HTR-8/SVneo (cell line): ENCODE data around the gene ZNF787.
"Not testable (repeated sequence)": the region's sequence is repeated elsewhere in the genome, so short reads cannot be mapped to it uniquely, and the experiment has no call there.

Experiments
- DNase-seq: peaks from one replicate; pipeline ENCODE4 v3.0.0; 2011; ENCODE audit warnings: low spot score, mixed read lengths; ENCODE audit not compliant: insufficient read length
- FAIRE-seq: peaks from 2 replicates; lab custom pipeline; 2011; peaks lifted over from hg19 to GRCh38; lab: Jason Lieb, UNC

ZNF787 gene

DNA sequence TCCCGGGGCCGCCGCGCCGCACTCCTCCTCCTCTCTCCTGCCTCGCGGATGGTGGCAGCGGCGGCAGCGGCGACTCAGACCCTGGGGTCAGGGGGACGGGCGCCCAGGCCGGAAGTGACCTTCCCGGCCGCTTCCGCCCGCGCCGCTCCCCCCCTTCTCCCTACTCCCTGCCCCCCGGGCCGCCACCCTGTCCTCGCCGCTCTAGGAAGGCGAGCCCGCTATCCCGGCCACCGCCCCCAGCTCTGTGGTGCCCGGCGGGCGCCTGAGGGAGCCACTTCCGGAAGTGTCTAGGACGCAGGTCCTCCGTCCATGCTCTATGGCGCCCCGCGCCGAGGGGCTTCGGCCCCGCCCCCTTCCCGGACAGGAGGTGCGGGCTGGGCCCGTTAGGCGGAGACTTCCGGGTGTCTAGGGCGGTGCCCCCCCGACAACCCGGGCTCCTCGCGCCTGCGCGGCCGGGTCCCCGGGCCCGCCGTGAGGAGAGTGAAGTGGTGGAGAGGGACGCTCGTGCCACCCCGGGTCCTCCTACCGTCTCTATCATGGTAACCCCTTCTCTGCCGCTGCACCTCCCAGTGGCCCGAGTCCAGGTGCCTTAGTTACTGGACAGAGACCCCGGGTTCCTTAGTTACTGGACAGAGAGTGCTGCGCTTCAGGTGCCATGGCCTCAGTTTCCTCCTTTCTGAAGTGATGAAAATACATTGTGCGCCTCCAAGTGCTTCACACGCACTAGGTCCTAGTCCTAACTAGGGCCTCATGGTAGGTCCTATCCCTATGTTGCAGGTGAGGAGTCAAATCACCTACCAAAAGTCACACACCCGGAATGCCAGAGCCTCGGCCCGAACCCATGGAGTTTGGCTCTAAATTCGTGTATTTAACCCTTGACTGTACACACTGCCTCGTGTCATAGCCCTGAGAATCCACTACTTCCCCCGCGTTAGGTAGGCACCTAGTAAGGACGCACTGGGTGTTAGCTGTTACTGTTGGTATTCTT lies at the start of gene ZNF787:
Gene ZNF787, minus strand, starts transcription at position 116 of the 988 bp plus-strand sequence. CDS start 18,078 bp downstream, outside the sequence.
- peak; percentile 89 for FAIRE-seq

GRCh38 chr19:56170261-56170660 lies 49.2 kb upstream of the ZNF787 start:
- DNase-seq (peak; percentile 32), FAIRE-seq (no peak)

More for the DNA sequence above, at the start of gene ZNF787:
- DNase-seq = peak; percentile 98

GRCh38 chr19:56167064-56167578 lies 46.0 kb upstream of the ZNF787 start:
- DNase-seq = no peak
- FAIRE-seq = no peak

DNA sequence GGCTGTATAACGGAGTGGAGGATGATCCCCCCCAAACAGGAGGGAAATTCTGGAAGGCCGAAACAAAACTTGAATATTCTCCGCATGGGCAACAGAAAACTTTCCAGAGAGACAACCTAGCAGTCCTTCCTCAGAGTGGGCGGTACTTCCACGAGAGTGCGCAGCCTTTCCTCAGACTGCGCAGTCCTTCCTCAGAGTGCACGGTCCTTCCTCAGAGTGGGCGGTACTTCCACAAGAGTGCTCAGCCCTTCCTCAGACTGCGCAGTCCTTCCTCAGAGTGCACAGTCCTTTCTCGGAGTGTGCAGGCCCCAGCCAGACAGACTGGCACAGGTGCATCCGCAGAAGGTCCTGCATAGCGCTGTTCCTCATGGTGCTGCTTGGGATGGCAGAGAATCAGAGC lies 42.0 kb upstream of the ZNF787 start:
- DNase-seq = no peak
- FAIRE-seq = no peak

DNA sequence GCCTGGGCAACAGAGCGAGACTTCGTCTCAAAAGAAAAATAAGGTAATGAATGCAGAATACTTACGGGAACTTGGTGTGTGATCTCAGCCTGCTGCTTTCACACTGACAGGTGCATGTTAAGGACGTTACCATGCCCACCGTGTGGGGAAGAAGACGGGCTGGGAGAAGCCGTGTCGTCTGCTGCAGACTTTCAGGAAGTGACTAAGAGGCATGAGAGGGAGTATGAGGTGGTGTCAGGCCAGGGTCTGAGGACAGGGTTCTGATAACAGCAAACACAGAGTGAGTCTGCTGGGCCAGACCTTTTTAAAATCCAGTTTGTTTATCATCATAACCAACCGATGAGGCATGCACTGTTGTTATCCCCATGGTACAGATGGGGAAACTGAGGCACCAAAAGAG lies 41.2 kb upstream of the ZNF787 start:
- DNase-seq (no peak), FAIRE-seq (peak; percentile 9)

DNA sequence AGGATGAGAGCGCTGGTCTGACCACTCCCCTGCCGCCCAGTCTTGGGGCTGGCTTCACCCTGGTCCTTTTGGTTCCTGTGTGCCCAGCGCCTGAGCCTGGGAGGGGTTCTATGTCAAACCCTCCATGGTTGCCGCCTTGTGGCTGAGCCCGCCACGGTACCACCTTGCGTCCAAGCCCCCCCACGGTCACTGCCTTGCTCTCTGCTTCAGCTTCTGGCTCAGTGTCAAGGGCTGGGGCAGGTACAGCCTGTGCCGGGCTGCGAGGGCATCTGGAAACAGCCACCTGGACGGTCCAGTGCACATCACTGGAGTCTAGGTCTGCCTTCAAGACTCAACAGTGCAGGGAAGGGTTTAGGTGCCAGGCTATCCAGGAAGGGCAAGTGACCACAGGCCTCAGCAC lies 40.4 kb upstream of the ZNF787 start:
- DNase-seq = no peak
- FAIRE-seq = no peak

DNA sequence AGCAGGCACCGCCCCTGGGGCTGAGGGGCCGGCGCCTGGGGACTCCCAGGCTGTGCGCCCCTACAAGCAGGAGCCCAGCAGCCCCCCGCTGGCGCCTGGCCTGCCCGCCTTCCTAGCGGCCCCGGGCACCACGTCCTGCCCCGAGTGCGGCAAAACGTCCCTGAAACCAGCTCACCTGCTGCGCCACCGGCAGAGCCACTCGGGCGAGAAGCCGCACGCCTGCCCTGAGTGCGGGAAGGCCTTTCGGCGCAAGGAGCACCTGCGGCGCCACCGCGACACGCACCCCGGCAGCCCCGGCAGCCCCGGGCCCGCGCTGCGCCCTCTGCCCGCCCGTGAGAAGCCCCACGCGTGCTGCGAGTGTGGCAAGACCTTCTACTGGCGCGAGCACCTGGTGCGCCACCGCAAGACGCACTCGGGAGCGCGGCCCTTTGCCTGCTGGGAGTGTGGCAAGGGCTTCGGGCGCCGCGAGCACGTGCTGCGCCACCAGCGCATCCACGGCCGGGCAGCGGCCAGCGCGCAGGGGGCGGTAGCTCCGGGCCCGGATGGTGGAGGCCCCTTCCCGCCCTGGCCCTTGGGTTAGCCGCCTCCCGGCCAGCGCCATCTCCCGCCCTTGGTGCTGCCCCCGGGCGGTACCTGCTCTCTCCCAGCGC lies 38.7 kb upstream of the ZNF787 start:
- FAIRE-seq (no peak), DNase-seq (no peak)

GRCh38 chr19:56159009-56159559 lies 38.0 kb upstream of the ZNF787 start:
- DNase-seq (no peak), FAIRE-seq (peak; percentile 92)

DNA sequence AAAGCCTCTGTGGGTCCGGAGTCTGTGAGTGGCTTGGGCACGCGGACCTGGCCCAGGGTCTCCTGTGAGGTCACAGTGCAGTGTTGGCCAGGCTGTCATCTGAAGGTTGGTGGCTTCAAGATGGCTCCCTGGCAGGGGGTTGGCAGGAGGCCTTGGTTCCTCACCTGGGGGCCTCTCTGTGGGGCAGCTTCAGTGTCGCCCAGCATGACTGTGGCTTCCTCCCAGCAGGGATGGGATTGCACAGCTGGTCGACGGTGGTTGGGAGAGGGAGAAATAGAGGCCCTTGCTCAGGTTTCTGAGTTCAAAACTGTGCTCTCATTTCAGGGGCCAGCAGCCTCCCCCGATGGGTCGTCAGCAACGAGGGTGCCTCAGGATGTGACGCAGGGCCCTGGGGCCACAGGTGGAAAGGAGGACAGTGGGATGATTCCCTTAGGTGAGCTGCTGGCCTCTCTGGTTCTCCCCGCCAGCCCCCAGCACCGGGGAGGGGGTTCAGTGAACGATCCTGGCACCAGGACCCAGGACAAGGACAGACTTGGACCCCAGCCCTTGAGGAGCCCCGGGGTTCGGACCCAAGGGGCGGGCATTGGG lies 37.2 kb upstream of the ZNF787 start:
- DNase-seq = no peak
- no peak for FAIRE-seq

- FAIRE-seq (no peak), DNase-seq (no peak)
Measured at GRCh38 chr19:56156768-56157167, 35.7 kb upstream of the ZNF787 start.

- FAIRE-seq (no peak), DNase-seq (no peak)
Measured at GRCh38 chr19:56155124-56155687, 34.1 kb upstream of the ZNF787 start.

- DNase-seq (no peak), FAIRE-seq (no peak)
Measured at GRCh38 chr19:56153507-56153906, 32.4 kb upstream of the ZNF787 start.

- FAIRE-seq (no peak), DNase-seq (no peak)
Measured at GRCh38 chr19:56152644-56153043, 31.5 kb upstream of the ZNF787 start.

DNA sequence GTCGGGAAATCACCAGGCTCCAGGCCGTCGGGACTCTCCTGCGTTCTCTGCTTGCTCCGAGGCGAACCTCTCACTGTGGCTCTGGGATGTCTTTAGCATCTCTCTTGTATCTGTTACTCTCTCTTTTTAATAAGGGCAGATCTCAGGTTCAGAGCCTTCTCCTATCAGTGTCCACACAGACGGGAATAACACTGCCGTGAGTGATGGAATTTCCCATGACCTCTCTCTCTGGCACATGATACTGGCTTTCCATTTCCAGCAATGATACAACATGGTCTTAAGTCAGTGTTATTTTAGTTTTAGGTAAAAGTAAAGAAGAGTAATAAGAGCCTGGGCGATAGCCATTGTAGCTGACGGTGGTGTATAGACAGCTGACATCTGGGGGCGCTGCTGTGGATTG lies 29.3 kb upstream of the ZNF787 start:
- FAIRE-seq = no peak
- DNase-seq = no peak

- FAIRE-seq (no peak), DNase-seq (no peak)
Measured at GRCh38 chr19:56149656-56150038, 28.6 kb upstream of the ZNF787 start.

- not testable (repeated sequence) for FAIRE-seq, DNase-seq
Measured at GRCh38 chr19:56148955-56149655, 28.0 kb upstream of the ZNF787 start.

- FAIRE-seq (no peak), DNase-seq (no peak)
Measured at GRCh38 chr19:56148096-56148495, 27.0 kb upstream of the ZNF787 start.

DNA sequence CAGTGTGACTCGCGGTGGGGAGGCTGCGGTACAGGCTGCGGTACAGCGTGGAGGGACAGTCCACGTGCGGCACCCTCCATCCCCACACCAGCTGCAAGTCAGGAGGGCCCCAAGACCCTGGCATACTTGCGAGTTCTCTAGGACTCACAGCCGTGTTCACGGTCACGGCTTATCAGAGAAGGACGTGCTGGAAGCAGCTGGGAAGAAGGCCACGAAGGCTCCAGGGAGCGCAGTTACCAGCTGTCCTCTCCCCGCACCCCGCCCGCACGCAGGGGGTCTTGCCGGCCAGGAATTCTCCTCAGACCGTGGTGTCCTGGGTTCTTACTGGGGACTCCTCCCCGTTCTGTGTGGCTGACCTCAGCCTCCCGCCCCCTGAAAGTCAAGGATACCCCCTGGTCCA lies 26.2 kb upstream of the ZNF787 start:
- FAIRE-seq = no peak
- no peak for DNase-seq

- FAIRE-seq (no peak), DNase-seq (no peak)
Measured at GRCh38 chr19:56146904-56147303, 25.8 kb upstream of the ZNF787 start.
